Measurements from ENCODE around the gene OR8D2. TPM values are rescaled to one million over a fixed set of nuclear protein-coding genes. Genes with fewer than 3 reads are reported as not detected.

The OR8D2 gene
- polyA plus RNA-seq, 1 experiment = not detected

DNA sequence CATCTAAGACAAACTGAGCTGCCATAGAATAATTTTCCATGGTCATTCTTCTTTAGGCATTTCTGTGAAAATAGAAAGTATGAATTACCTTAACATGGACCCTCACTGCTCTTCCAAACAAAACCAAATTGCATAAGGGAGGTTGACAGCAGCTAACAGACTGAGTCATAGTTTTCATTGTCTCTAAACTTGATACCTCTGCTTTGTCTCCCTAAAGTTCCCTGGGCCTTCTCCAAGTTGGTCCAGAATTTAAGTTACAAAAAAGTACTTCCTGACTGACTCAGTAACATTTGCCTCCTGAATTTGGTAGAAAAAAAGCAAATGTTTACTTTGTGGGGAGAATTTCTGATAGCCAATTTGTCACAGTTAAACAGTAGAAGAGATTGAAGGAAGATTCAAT, 9.3 kb downstream of the OR8D2 start:
- no peak overlapping the region for H3K4me3 ChIP-seq (ENCODE audit: low read depth, low read length)
- DNase-seq (ENCODE audit: low read depth, low spot score) = no peak
- H3K9me3 ChIP-seq (ENCODE audit: control insufficient read depth, insufficient read depth, low read length) = no peaks in the 10 kb centered on the region
- ChIA-PET POLR2A (no interaction called here), CTCF (no interaction called here)
- no peaks in the 10 kb centered on the region for H3K27me3 ChIP-seq (ENCODE audit: control insufficient read depth, insufficient read depth, low read length)
- H3K27ac ChIP-seq (ENCODE audit: low read depth, low read length) = no peak overlapping the region
- TF ChIP-seq, protein P1, sequence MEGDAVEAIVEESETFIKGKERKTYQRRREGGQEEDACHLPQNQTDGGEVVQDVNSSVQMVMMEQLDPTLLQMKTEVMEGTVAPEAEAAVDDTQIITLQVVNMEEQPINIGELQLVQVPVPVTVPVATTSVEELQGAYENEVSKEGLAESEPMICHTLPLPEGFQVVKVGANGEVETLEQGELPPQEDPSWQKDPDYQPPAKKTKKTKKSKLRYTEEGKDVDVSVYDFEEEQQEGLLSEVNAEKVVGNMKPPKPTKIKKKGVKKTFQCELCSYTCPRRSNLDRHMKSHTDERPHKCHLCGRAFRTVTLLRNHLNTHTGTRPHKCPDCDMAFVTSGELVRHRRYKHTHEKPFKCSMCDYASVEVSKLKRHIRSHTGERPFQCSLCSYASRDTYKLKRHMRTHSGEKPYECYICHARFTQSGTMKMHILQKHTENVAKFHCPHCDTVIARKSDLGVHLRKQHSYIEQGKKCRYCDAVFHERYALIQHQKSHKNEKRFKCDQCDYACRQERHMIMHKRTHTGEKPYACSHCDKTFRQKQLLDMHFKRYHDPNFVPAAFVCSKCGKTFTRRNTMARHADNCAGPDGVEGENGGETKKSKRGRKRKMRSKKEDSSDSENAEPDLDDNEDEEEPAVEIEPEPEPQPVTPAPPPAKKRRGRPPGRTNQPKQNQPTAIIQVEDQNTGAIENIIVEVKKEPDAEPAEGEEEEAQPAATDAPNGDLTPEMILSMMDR (IDR thresholded peaks at IDR 0.05; ENCODE audit: low read depth, low read length) = no peak

DNA sequence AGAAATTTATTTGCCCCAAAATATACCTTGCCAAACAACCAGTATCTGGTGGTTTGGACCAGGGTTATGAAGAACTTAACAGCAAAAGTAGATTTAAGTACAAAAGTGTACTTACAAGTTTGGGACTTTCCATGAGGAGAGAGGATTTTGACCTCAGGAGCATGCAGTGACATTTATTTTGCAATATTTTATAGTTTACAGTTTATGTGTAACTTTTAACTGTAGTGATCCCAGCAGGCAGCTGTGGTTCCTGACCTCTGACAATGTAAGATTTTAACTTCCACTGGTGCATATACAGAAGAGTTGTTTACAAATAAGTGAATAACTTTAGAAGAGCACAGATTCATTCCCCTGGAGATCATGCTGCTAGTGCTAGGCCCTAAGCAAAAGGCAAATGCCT, 12.9 kb downstream of the OR8D2 start:
- Histone ChIP-seq H3K27ac (ENCODE audit: low read depth, low read length) (no peak overlapping the region), H3K27me3 (ENCODE audit: control insufficient read depth, insufficient read depth, low read length) (no peaks in the 10 kb centered on the region), H3K4me3 (ENCODE audit: low read depth, low read length) (no peak overlapping the region), H3K9me3 (ENCODE audit: control insufficient read depth, insufficient read depth, low read length) (no peaks in the 10 kb centered on the region)
- DNase-seq (ENCODE audit: low read depth, low spot score) = no peak
- ChIA-PET POLR2A (interaction anchor here (0.8 kb wide), 1 partner anchor 192 kb away, joined by 3 read pairs; the partner anchor contains the start of gene VWA5A), CTCF (interaction anchor here (1.8 kb wide), 1 partner anchor 235 kb away, joined by 8 read pairs; no protein-coding TSS in a partner anchor)
- TF ChIP-seq, protein P1 (IDR thresholded peaks at IDR 0.05; ENCODE audit: low read depth, low read length) = no peak

GRCh38 chr11:124302347-124303125, 17.5 kb downstream of the OR8D2 start:
- ChIA-PET POLR2A (no interaction called here), CTCF (no interaction called here)
- H3K27me3 ChIP-seq (ENCODE audit: control insufficient read depth, insufficient read depth, low read length) = no peaks in the 10 kb centered on the region
- no peak overlapping the region for H3K4me3 ChIP-seq (ENCODE audit: low read depth, low read length)
- DNase-seq (ENCODE audit: low read depth, low spot score) = no peak
- TF ChIP-seq, protein P1 (IDR thresholded peaks at IDR 0.05; ENCODE audit: low read depth, low read length) = no peak
- no peaks in the 10 kb centered on the region for H3K9me3 ChIP-seq (ENCODE audit: control insufficient read depth, insufficient read depth, low read length)
- H3K27ac ChIP-seq (ENCODE audit: low read depth, low read length) = no peak overlapping the region

DNA sequence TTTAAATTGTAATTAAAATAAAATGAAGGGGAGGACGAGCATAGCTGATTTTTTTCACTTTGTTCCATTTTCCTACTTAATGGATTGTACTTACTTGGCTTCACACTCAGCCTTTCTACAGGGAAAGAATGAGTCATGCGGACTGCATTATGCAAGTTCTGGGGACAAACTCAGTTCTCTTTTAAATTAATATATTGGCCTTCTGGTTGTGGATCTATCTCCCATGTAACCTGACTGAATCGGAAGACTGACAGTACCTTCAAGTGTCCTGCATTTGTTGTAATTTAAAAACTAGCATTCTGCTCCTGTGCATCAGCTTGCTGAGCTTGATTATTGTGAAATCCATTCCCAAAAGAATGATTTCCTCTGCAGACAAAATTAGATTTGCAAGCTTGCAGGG, 18.4 kb downstream of the OR8D2 start:
- TF ChIP-seq, protein P1 (IDR thresholded peaks at IDR 0.05; ENCODE audit: low read depth, low read length) = no peak
- ChIA-PET POLR2A (no interaction called here), CTCF (no interaction called here)
- Histone ChIP-seq H3K27me3 (ENCODE audit: control insufficient read depth, insufficient read depth, low read length) (no peaks in the 10 kb centered on the region), H3K9me3 (ENCODE audit: control insufficient read depth, insufficient read depth, low read length) (no peaks in the 10 kb centered on the region), H3K27ac (ENCODE audit: low read depth, low read length) (no peak overlapping the region), H3K4me3 (ENCODE audit: low read depth, low read length) (no peak overlapping the region)
- no peak for DNase-seq (ENCODE audit: low read depth, low spot score)

- ChIA-PET CTCF (interaction anchor here (0.9 kb wide), 1 partner anchor 104 kb away, joined by 3 read pairs; no protein-coding TSS in a partner anchor), POLR2A (no interaction called here)
- Histone ChIP-seq H3K4me3 (ENCODE audit: low read depth, low read length) (no peak overlapping the region), H3K27ac (ENCODE audit: low read depth, low read length) (no peak overlapping the region), H3K9me3 (ENCODE audit: control insufficient read depth, insufficient read depth, low read length) (no peaks in the 10 kb centered on the region), H3K27me3 (ENCODE audit: control insufficient read depth, insufficient read depth, low read length) (no peaks in the 10 kb centered on the region)
- TF ChIP-seq, protein P1 (IDR thresholded peaks at IDR 0.05; ENCODE audit: low read depth, low read length) = no peak
- no peak for DNase-seq (ENCODE audit: low read depth, low spot score)
These were observed 22.1 kb downstream of the OR8D2 start for GRCh38 chr11:124297921-124298320.

All from AG04450 (cell line).